ENCODE results near the gene CSH2. TPM values are rescaled to one million over a fixed set of nuclear protein-coding genes. Genes with fewer than 3 reads are reported as not detected.

CSH2 gene
- total and polyA plus RNA-seq, 2 of the 13 experiments (the other 11 are each of a cell fraction or from before 2014, with no cell fraction given), result not detected

- TF ChIP-seq ZBTB1 (CRISPR knock-in tag; IDR thresholded peaks at IDR 0.05; ENCODE audit: borderline replicate concordance), result no peak
- TF ChIP-seq SNAI1 (CRISPR knock-in tag; IDR thresholded peaks at IDR 0.05; ENCODE audit: borderline replicate concordance), result no peak
- TF ChIP-seq CREM (IDR thresholded peaks at IDR 0.05), result peak; percentile 83
- TF ChIP-seq CREM (CRISPR knock-in tag; IDR thresholded peaks at IDR 0.05), result peak; percentile 49; the same call in 1 of the 2 replicates
- no peak for TF ChIP-seq SALL2 (CRISPR knock-in tag; IDR thresholded peaks at IDR 0.05)
- no peak for TF ChIP-seq HOMEZ (CRISPR knock-in tag; IDR thresholded peaks at IDR 0.05; ENCODE audit: low read depth)
- no peak for TF ChIP-seq TFAP4 (IDR thresholded peaks at IDR 0.05; ENCODE audit: borderline replicate concordance, low read depth)
- TF ChIP-seq SALL1 (CRISPR knock-in tag; IDR thresholded peaks at IDR 0.05), result peak; percentile 43; the same call in 1 of the 2 replicates
- no peak for TF ChIP-seq ZKSCAN5 (CRISPR knock-in tag; IDR thresholded peaks at IDR 0.05)
- no peak for TF ChIP-seq ZNF570 (CRISPR knock-in tag; IDR thresholded peaks at IDR 0.05; ENCODE audit: borderline replicate concordance)
- TF ChIP-seq ZNF383 (CRISPR knock-in tag; IDR thresholded peaks at IDR 0.05; ENCODE audit: borderline replicate concordance), result no peak
- no peak for TF ChIP-seq SNAPC4 (CRISPR knock-in tag; IDR thresholded peaks at IDR 0.05)
- peak; percentile 69 for TF ChIP-seq TFDP2 (CRISPR knock-in tag; IDR thresholded peaks at IDR 0.05)
- TF ChIP-seq GABPB1 (CRISPR knock-in tag; IDR thresholded peaks at IDR 0.05), result no peak; the same call in 1 of the 2 replicates
- no peak for TF ChIP-seq CENPBD1 (CRISPR knock-in tag; IDR thresholded peaks at IDR 0.05; ENCODE audit: borderline replicate concordance, low read depth)
Observed at GRCh38 chr17:63848834-63849689, 24.4 kb downstream of the CSH2 start (continued).
